Activated T-helper 17 cell treated with anti-CD3 and anti-CD28 coated beads, Interleukin-2, amount 50 U/mL, for 72 hours (primary cell): ENCODE data around the gene SPATA1. TPM values are rescaled to one million over a fixed set of nuclear protein-coding genes. Genes with fewer than 3 reads are reported as not detected.

Experiments used
- ATAC-seq: fragments of 150-1000 bp; cut with Tn5 transposase; replicated peaks from 2 replicates; pipeline ENCODE4 v1.10.0; 2021; ENCODE audit warnings: mild to moderate bottlenecking, moderate library complexity
- H3K27ac Mint-ChIP-seq: one replicate; pipeline ENCODE4 v1.8.0; 2022; ENCODE audit warnings: mixed read lengths
- H3K27me3 Mint-ChIP-seq: one replicate; pipeline ENCODE4 v1.8.0; 2022; ENCODE audit warnings: mixed read lengths
- H3K36me3 Mint-ChIP-seq: one replicate; pipeline ENCODE4 v1.8.0; 2022; ENCODE audit warnings: low read depth, mild to moderate bottlenecking, mixed read lengths
- H3K4me1 Mint-ChIP-seq: one replicate; pipeline ENCODE4 v1.8.0; 2022; ENCODE audit warnings: mixed read lengths
- H3K4me3 Mint-ChIP-seq: one replicate; pipeline ENCODE4 v1.8.0; 2022; ENCODE audit warnings: mild to moderate bottlenecking, mixed read lengths
- H3K9me3 Mint-ChIP-seq: one replicate; pipeline ENCODE4 v1.8.0; 2022; ENCODE audit warnings: mixed read lengths
- total RNA-seq, 2 donors: library from RNA; stranded (reverse); gene quantifications; one replicate each; pipeline ENCODE4 v1.2.3, GENCODE V29; 2022

Gene SPATA1
- total RNA-seq = 1 to 10 TPM in 1 of 2 donors, under 1 TPM in 1; 0.65 to 1.7 TPM

GRCh38 chr1:84506002-84506728 is at the start of gene SPATA1, which contains the start of gene GNG5:
Gene SPATA1 (plus strand): TSS chr1:84506386. CDS start chr1:84516360, 9,974 bp downstream.
Gene GNG5 (minus strand): TSS chr1:84506581. CDS start chr1:84506091, 490 bp downstream.
- H3K4me1 Mint-ChIP-seq = peaks cover 18% of the 10 kb centered on the region
- H3K36me3 Mint-ChIP-seq = peaks cover 52% of the 10 kb centered on the region
- H3K4me3 Mint-ChIP-seq = peak within 1 kb of the TSS; percentile 100
- peak within 1 kb of the TSS; percentile 99 for H3K27ac Mint-ChIP-seq
- H3K27me3 Mint-ChIP-seq = no peaks in the 10 kb centered on the region
- H3K9me3 Mint-ChIP-seq = no peaks in the 10 kb centered on the region
- peak; percentile 89 for ATAC-seq

- H3K9me3 Mint-ChIP-seq = no peaks in the 10 kb centered on the region
- no peak overlapping the region for H3K4me3 Mint-ChIP-seq
- H3K36me3 Mint-ChIP-seq = no peaks in the 10 kb centered on the region
- no peak overlapping the region for H3K27ac Mint-ChIP-seq
- no peak for ATAC-seq
- no peaks in the 10 kb centered on the region for H3K4me1 Mint-ChIP-seq
- peaks cover 27% of the 10 kb centered on the region for H3K27me3 Mint-ChIP-seq
Observed at GRCh38 chr1:84462118-84462517, 44.1 kb upstream of the SPATA1 start.

GRCh38 chr1:84467298-84467697 is 38.9 kb upstream of the SPATA1 start:
- Mint-ChIP-seq H3K9me3 (no peaks in the 10 kb centered on the region), H3K4me1 (no peaks in the 10 kb centered on the region), H3K36me3 (no peaks in the 10 kb centered on the region), H3K27me3 (peaks cover 38% of the 10 kb centered on the region), H3K27ac (no peak overlapping the region), H3K4me3 (no peak overlapping the region)
- ATAC-seq = no peak

GRCh38 chr1:84476225-84476624 is 30.0 kb upstream of the SPATA1 start:
- peaks cover 25% of the 10 kb centered on the region for H3K27me3 Mint-ChIP-seq
- H3K4me1 Mint-ChIP-seq = peaks cover 6% of the 10 kb centered on the region
- no peak overlapping the region for H3K27ac Mint-ChIP-seq
- H3K9me3 Mint-ChIP-seq = peaks cover 3% of the 10 kb centered on the region
- ATAC-seq = no peak
- peaks cover 19% of the 10 kb centered on the region for H3K36me3 Mint-ChIP-seq
- H3K4me3 Mint-ChIP-seq = no peak overlapping the region

- H3K9me3 Mint-ChIP-seq = peaks cover 3% of the 10 kb centered on the region
- H3K4me1 Mint-ChIP-seq = peaks cover 18% of the 10 kb centered on the region
- peaks cover 49% of the 10 kb centered on the region for H3K36me3 Mint-ChIP-seq
- H3K27me3 Mint-ChIP-seq = peaks cover 17% of the 10 kb centered on the region
- peak within 1 kb of the TSS; percentile 96 for H3K27ac Mint-ChIP-seq
- peak; percentile 95 for ATAC-seq
- H3K4me3 Mint-ChIP-seq = peak within 1 kb of the TSS; percentile 94
Observed at GRCh38 chr1:84478876-84479868, 27.0 kb upstream of the SPATA1 start, which contains the start of gene RPF1. Gene RPF1 (plus strand): TSS chr1:84479266. CDS start chr1:84479282, 16 bp downstream.

GRCh38 chr1:84479998-84480397 is 26.2 kb upstream of the SPATA1 start:
- ATAC-seq = peak; percentile 56
- peak overlapping the region; percentile 96 for H3K27ac Mint-ChIP-seq
- peaks cover 57% of the 10 kb centered on the region for H3K36me3 Mint-ChIP-seq
- peaks cover 11% of the 10 kb centered on the region for H3K27me3 Mint-ChIP-seq
- H3K4me3 Mint-ChIP-seq = peak overlapping the region; percentile 94
- H3K9me3 Mint-ChIP-seq = peaks cover 3% of the 10 kb centered on the region
- H3K4me1 Mint-ChIP-seq = peaks cover 18% of the 10 kb centered on the region

GRCh38 chr1:84480650-84481049 is 25.5 kb upstream of the SPATA1 start:
- ATAC-seq = peak; percentile 25
- H3K27ac Mint-ChIP-seq = no peak overlapping the region

GRCh38 chr1:84481317-84481716 is 24.9 kb upstream of the SPATA1 start:
- H3K4me3 Mint-ChIP-seq = peak overlapping the region; percentile 94
- peaks cover 70% of the 10 kb centered on the region for H3K36me3 Mint-ChIP-seq
- H3K27ac Mint-ChIP-seq = no peak overlapping the region
- ATAC-seq = no peak
- H3K4me1 Mint-ChIP-seq = peaks cover 24% of the 10 kb centered on the region
- H3K9me3 Mint-ChIP-seq = peaks cover 3% of the 10 kb centered on the region
- H3K27me3 Mint-ChIP-seq = peaks cover 6% of the 10 kb centered on the region

More at GRCh38 chr1:84480650-84481049, 25.5 kb upstream of the SPATA1 start:
- Mint-ChIP-seq H3K36me3 (peaks cover 64% of the 10 kb centered on the region), H3K9me3 (peaks cover 3% of the 10 kb centered on the region), H3K4me1 (peaks cover 19% of the 10 kb centered on the region), H3K27me3 (peaks cover 9% of the 10 kb centered on the region), H3K4me3 (peak overlapping the region; percentile 94)

GRCh38 chr1:84488107-84488506 is 18.1 kb upstream of the SPATA1 start:
- no peak overlapping the region for H3K4me3 Mint-ChIP-seq
- ATAC-seq = no peak
- H3K27ac Mint-ChIP-seq = no peak overlapping the region
- no peaks in the 10 kb centered on the region for H3K27me3 Mint-ChIP-seq
- peaks cover 22% of the 10 kb centered on the region for H3K4me1 Mint-ChIP-seq
- H3K9me3 Mint-ChIP-seq = no peaks in the 10 kb centered on the region
- H3K36me3 Mint-ChIP-seq = peaks cover 100% of the 10 kb centered on the region

- peaks cover 22% of the 10 kb centered on the region for H3K4me1 Mint-ChIP-seq
- H3K9me3 Mint-ChIP-seq = no peaks in the 10 kb centered on the region
- no peaks in the 10 kb centered on the region for H3K27me3 Mint-ChIP-seq
- H3K36me3 Mint-ChIP-seq = peaks cover 100% of the 10 kb centered on the region
- ATAC-seq = no peak
- H3K4me3 Mint-ChIP-seq = no peak overlapping the region
- no peak overlapping the region for H3K27ac Mint-ChIP-seq
Observed at GRCh38 chr1:84489766-84490165, 16.4 kb upstream of the SPATA1 start.

- ATAC-seq = no peak
- Mint-ChIP-seq H3K27ac (no peak overlapping the region), H3K4me1 (peaks cover 10% of the 10 kb centered on the region), H3K36me3 (peaks cover 100% of the 10 kb centered on the region), H3K4me3 (no peak overlapping the region), H3K27me3 (no peaks in the 10 kb centered on the region), H3K9me3 (no peaks in the 10 kb centered on the region)
Observed at GRCh38 chr1:84492726-84493125, 13.5 kb upstream of the SPATA1 start.

- H3K9me3 Mint-ChIP-seq = no peaks in the 10 kb centered on the region
- H3K36me3 Mint-ChIP-seq = peaks cover 100% of the 10 kb centered on the region
- peaks cover 15% of the 10 kb centered on the region for H3K4me1 Mint-ChIP-seq
- ATAC-seq = peak; percentile 80
- H3K27ac Mint-ChIP-seq = peak overlapping the region; percentile 31
- H3K27me3 Mint-ChIP-seq = no peaks in the 10 kb centered on the region
- H3K4me3 Mint-ChIP-seq = no peak overlapping the region
Observed at GRCh38 chr1:84493747-84494146, 12.4 kb upstream of the SPATA1 start.

GRCh38 chr1:84496498-84496897 is 9.7 kb upstream of the SPATA1 start:
- Mint-ChIP-seq H3K4me3 (no peak overlapping the region), H3K36me3 (peaks cover 100% of the 10 kb centered on the region)

GRCh38 chr1:84497631-84498275 is 8.4 kb upstream of the SPATA1 start:
- Mint-ChIP-seq H3K4me1 (peaks cover 15% of the 10 kb centered on the region), H3K27me3 (no peaks in the 10 kb centered on the region), H3K36me3 (peaks cover 100% of the 10 kb centered on the region), H3K9me3 (no peaks in the 10 kb centered on the region), H3K27ac (peak overlapping the region; percentile 34), H3K4me3 (no peak overlapping the region)
- no peak for ATAC-seq

More at GRCh38 chr1:84496498-84496897, 9.7 kb upstream of the SPATA1 start:
- no peak overlapping the region for H3K27ac Mint-ChIP-seq
- no peaks in the 10 kb centered on the region for H3K27me3 Mint-ChIP-seq
- H3K4me1 Mint-ChIP-seq = peaks cover 12% of the 10 kb centered on the region
- ATAC-seq = no peak
- no peaks in the 10 kb centered on the region for H3K9me3 Mint-ChIP-seq
